Liver (tissue), 9 donors: ENCODE results near the gene XPR1. TPM values are rescaled to one million over a fixed set of nuclear protein-coding genes. Genes with fewer than 3 reads are reported as not detected.

ENCODE experiments used
- DNase-seq: peaks from one replicate; pipeline ENCODE4 v3.0.0-alpha.2; 2017; ENCODE audit warnings: low spot score
- H3K27ac ChIP-seq, 2 donors: one replicate each; pipeline ENCODE4 v1.7.0; 2013; ENCODE audit warnings: inconsistent platforms in 2 of 2, low read length in 2 of 2, control low read depth in 1 of 2, low read depth in 1 of 2, mild to moderate bottlenecking in 1 of 2
- H3K27me3 ChIP-seq, 4 donors: one replicate each; pipeline versions ENCODE4 v1.6.1 to v1.7.0; 2013; ENCODE audit warnings: low read length in 3 of 4, inconsistent platforms in 1 of 4, mild to moderate bottlenecking in 1 of 4, moderate library complexity in 1 of 4; ENCODE audit not compliant: control insufficient read depth in 4 of 4, insufficient read depth in 4 of 4
- H3K36me3 ChIP-seq, 4 donors: one replicate each; pipeline versions ENCODE4 v1.6.1 to v1.7.0; 2013; ENCODE audit warnings: low read length in 3 of 4, mild to moderate bottlenecking in 3 of 4, low read depth in 1 of 4, moderate library complexity in 1 of 4; ENCODE audit not compliant: control insufficient read depth in 4 of 4, insufficient read depth in 3 of 4
- H3K4me1 ChIP-seq, 4 donors: one replicate each; pipeline versions ENCODE4 v1.6.1 to v1.7.0; 2013; ENCODE audit warnings: low read length in 3 of 4, mild to moderate bottlenecking in 3 of 4, moderate library complexity in 1 of 4; ENCODE audit not compliant: control insufficient read depth in 4 of 4, insufficient read depth in 4 of 4
- H3K4me3 ChIP-seq, 3 donors: one replicate each; pipeline versions ENCODE4 v1.6.1 to v1.7.0; 2013; ENCODE audit warnings: low read length in 3 of 3, control low read depth in 1 of 3, low read depth in 1 of 3, mild to moderate bottlenecking in 1 of 3
- H3K9ac ChIP-seq, 2 donors: one replicate each; pipeline ENCODE4 v1.7.0; 2013; ENCODE audit warnings: low read length in 2 of 2, mild to moderate bottlenecking in 2 of 2, moderate library complexity in 2 of 2, control low read depth in 1 of 2, low read depth in 1 of 2
- H3K9me3 ChIP-seq, 4 donors: one replicate each; pipeline versions ENCODE4 v1.6.1 to v1.7.0; 2013; ENCODE audit warnings: low read length in 3 of 4; ENCODE audit not compliant: control insufficient read depth in 4 of 4
- ATF3 ChIP-seq: IDR thresholded peaks from 2 replicates; pipeline ENCODE4 v1.6.1; 2016; ENCODE audit warnings: antibody characterized with exemption
- CTCF ChIP-seq: fragments of 150-350 bp; IDR thresholded peaks from 2 replicates; pipeline ENCODE4 v1.5.1; 2017; ENCODE audit warnings: improper control_type of control experiment, low read depth, low read length; ENCODE audit not compliant: missing input control
- EGR1 ChIP-seq, 2 donors: IDR thresholded peaks; 2 replicates each; pipeline ENCODE4 v1.6.1; 2016 to 2018; ENCODE audit warnings: antibody characterized with exemption in 2 of 2, low read depth in 2 of 2
- FOXA1 ChIP-seq: IDR thresholded peaks from 2 replicates; pipeline ENCODE4 v1.6.1; 2016; ENCODE audit warnings: antibody characterized with exemption
- FOXA2 ChIP-seq: IDR thresholded peaks from 2 replicates; pipeline ENCODE4 v1.6.1; 2016; ENCODE audit warnings: antibody characterized with exemption
- GABPA ChIP-seq, 2 donors: IDR thresholded peaks in 1 of 2; conservative IDR thresholded peaks in 1 of 2; 2 replicates each; pipeline ENCODE4 v1.6.1; 2016; ENCODE audit warnings: antibody characterized with exemption in 2 of 2, mild to moderate bottlenecking in 1 of 2, moderate library complexity in 1 of 2
- HNF4A ChIP-seq, 2 donors: conservative IDR thresholded peaks; 2 replicates each; pipeline ENCODE4 v1.6.1; 2016; ENCODE audit warnings: antibody characterized with exemption in 2 of 2, mild to moderate bottlenecking in 2 of 2
- HNF4G ChIP-seq: IDR thresholded peaks from 2 replicates; pipeline ENCODE4 v1.6.1; 2016; ENCODE audit warnings: antibody characterized with exemption
- JUND ChIP-seq, 2 donors: IDR thresholded peaks; 2 replicates each; pipeline ENCODE4 v1.6.1; 2016; ENCODE audit warnings: antibody characterized with exemption in 2 of 2
- NR2F2 ChIP-seq: IDR thresholded peaks from 2 replicates; pipeline ENCODE4 v1.6.1; 2016; ENCODE audit warnings: antibody characterized with exemption
- RAD21 ChIP-seq, 2 donors: IDR thresholded peaks; 2 replicates each; pipeline ENCODE4 v1.6.1; 2016; ENCODE audit warnings: antibody characterized with exemption in 2 of 2, mild to moderate bottlenecking in 2 of 2
- REST ChIP-seq: IDR thresholded peaks from 2 replicates; pipeline ENCODE4 v1.6.1; 2016; ENCODE audit warnings: antibody characterized with exemption, mild to moderate bottlenecking
- RXRA ChIP-seq, 2 donors: IDR thresholded peaks; 2 replicates each; pipeline ENCODE4 v1.6.1; 2017 to 2018; ENCODE audit warnings: antibody characterized with exemption in 2 of 2, mild to moderate bottlenecking in 1 of 2
- SP1 ChIP-seq: IDR thresholded peaks from 2 replicates; pipeline ENCODE4 v1.6.1; 2018; ENCODE audit warnings: antibody characterized with exemption, mild to moderate bottlenecking
- TAF1 ChIP-seq: conservative IDR thresholded peaks from 2 replicates; pipeline ENCODE4 v1.6.1; 2016; ENCODE audit warnings: antibody characterized with exemption, mild to moderate bottlenecking
- YY1 ChIP-seq: IDR thresholded peaks from 2 replicates; pipeline ENCODE4 v1.6.1; 2016; ENCODE audit warnings: antibody characterized with exemption, mild to moderate bottlenecking
- ZBTB33 ChIP-seq: IDR thresholded peaks from 2 replicates; pipeline ENCODE4 v1.6.1; 2016; ENCODE audit warnings: antibody characterized with exemption
- WGBS: extraction: QIAGEN DNeasy Blood & Tissue Kit; methylation state at CpG from one replicate; pipeline ENCODE4 v1.1.7; 2013; 5-methylcytosine and 5-hydroxymethylcytosine counted together
- polyA plus RNA-seq, 2 donors: library from polyadenylated mRNA; stranded (reverse) in 1 of 2; unstranded in 1 of 2; fragments of 200-250 nt in 1 of 2; fragments of >200 nt in 1 of 2; fragmentation: Nextera tagmentation in 1 of 2; extraction: Ambion mirVana in 1 of 2; gene quantifications; one replicate each; pipeline versions ENCODE4 v1.2.1 to v1.2.3, GENCODE V29; 2013 to 2015
- total RNA-seq, 2 donors: library from RNA; depleted of rRNA; stranded (reverse); fragments of >200 nt; gene quantifications; one replicate each; pipeline ENCODE4 v1.2.3, GENCODE V29; 2014
- donor health status: healthy.
- donor health status: healthy.
- donor health status: healthy.
- donor health status: healthy.
- donor health status: healthy.

XPR1 gene
- total and polyA plus RNA-seq, 4 donors = 1.8 to 14.3 (median 5.9) TPM

- H3K27me3 ChIP-seq = no peaks in the 10 kb centered on the region
- WGBS = 91% methylated on average over 17 of the region's 17 CpGs
These were observed 296.8 kb downstream of the XPR1 start for GRCh38 chr1:180928331-180929230.

More at GRCh38 chr1:180928331-180929230, 296.8 kb downstream of the XPR1 start:
- Histone ChIP-seq H3K4me1 (peaks cover 1 to 11% (median 4%) of the 10 kb centered on the region in 4 donors), H3K36me3 (no peaks in the 10 kb centered on the region), H3K9me3 (no peaks in the 10 kb centered on the region), H3K9ac (no peak overlapping the region), H3K4me3 (no peak overlapping the region), H3K27ac (no peak overlapping the region)
- no peak for DNase-seq
- TF ChIP-seq GABPA (IDR thresholded peaks at IDR 0.05 in 1 of 2, conservative IDR thresholded peaks at IDR 0.05 in 1 of 2) = no peak
- TF ChIP-seq EGR1 (IDR thresholded peaks at IDR 0.05; ENCODE audit: low read depth in 2 of 2) = no peak
- no peak for TF ChIP-seq YY1
- no peak for TF ChIP-seq RAD21 (IDR thresholded peaks at IDR 0.05)
- no peak for TF ChIP-seq JUND (IDR thresholded peaks at IDR 0.05)
- no peak for TF ChIP-seq FOXA2
- TF ChIP-seq CTCF = no peak
- no peak for TF ChIP-seq HNF4A (conservative IDR thresholded peaks at IDR 0.05)
- no peak for TF ChIP-seq HNF4G
- TF ChIP-seq SP1 = no peak
- no peak for TF ChIP-seq NR2F2
- no peak for TF ChIP-seq ATF3
- no peak for TF ChIP-seq RXRA (IDR thresholded peaks at IDR 0.05)
- no peak for TF ChIP-seq REST
- TF ChIP-seq ZBTB33 = no peak
- TF ChIP-seq TAF1 = no peak
- TF ChIP-seq FOXA1 = no peak
